Endometrium (tissue), 2 donors: Measurements from ENCODE around the gene NOX5.

Experiments used
- FAIRE-seq: peaks from 2 replicates; lab custom pipeline; 2012; peaks lifted over from hg19 to GRCh38; lab: Jason Lieb, UNC
- donor health status: control.
- donor health status: control.

NOX5 gene

GRCh38 chr15:69105451-69105985, 91.0 kb downstream of the NOX5 start:
- FAIRE-seq: no peak

GRCh38 chr15:69107025-69107620, 92.6 kb downstream of the NOX5 start:
- FAIRE-seq: no peak
